Non-pigmented ciliary epithelial cell (primary cell): ENCODE data around the gene LRP1B.

Source experiments
- DNase-seq: peaks from one replicate; pipeline ENCODE4 v3.0.0-alpha.2; 2010; ENCODE audit warnings: low read depth

Gene LRP1B

GRCh38 chr2:142040556-142040955 is 90.3 kb downstream of the LRP1B start:
- no peak for DNase-seq

- no peak for DNase-seq
Measured at GRCh38 chr2:142038826-142039225, 92.0 kb downstream of the LRP1B start.

DNA sequence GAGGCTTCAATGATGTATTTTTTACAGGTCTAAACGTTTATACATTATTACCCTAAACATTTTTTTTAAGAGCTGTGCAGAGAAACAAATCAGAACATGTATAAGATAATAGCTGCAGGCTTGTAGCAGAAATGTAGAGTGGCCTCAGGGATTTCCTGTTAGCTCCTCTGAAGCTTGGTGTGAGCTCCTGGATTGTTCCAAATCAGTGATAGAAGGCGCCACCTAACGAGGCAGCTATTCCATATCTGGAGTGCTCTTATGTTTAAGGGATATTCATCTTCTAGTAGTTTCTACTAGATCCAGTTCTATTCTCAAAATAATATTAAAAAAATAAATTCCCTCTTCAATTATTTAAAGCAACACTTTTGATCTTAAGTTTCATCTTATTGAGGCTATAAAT is 93.1 kb downstream of the LRP1B start:
- DNase-seq: no peak

- DNase-seq: peak; percentile 49
Measured at GRCh38 chr2:142037066-142037465, 93.8 kb downstream of the LRP1B start.

- DNase-seq: no peak
Measured at GRCh38 chr2:142033393-142033792, 97.4 kb downstream of the LRP1B start.

DNA sequence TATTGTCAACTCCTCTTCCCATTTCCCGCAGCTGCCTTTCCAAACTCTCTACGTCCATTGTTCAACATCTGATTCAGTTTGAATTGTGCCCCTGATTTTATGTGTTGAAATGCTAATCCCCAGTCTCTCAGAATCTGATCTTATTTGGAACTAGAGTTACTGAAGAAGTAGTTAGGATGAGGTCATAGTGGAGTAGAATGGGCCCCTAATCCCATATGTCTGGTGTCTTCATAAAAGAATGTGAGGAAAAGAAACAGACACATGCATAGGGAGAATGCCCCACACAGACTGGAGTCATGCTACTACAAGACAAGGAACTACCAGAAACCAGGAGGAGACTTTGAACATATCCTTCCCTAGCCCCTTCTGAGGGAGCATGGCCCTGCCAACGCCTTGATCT is 99.2 kb downstream of the LRP1B start:
- DNase-seq: no peak

DNA sequence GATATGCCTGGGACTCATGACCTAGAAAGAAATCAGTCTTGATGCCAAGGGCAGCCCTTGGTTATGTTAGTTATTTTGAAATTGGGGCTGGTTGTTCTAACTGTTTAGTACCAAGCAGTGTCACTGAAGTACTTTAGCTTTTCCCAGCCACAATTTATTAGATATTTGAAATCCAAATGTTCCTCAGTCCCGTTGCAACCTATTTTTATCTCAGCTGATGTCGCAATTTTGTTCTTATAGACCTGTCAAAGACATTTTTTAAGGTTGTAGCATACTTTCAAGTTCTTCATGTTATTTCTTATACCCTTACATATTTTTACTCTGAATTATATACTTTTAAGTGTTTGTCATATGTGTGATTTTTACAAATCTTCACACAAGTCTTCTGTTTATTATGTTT is 100.1 kb downstream of the LRP1B start:
- no peak for DNase-seq

- no peak for DNase-seq
Measured at GRCh38 chr2:142029974-142030373, 100.8 kb downstream of the LRP1B start.

DNA sequence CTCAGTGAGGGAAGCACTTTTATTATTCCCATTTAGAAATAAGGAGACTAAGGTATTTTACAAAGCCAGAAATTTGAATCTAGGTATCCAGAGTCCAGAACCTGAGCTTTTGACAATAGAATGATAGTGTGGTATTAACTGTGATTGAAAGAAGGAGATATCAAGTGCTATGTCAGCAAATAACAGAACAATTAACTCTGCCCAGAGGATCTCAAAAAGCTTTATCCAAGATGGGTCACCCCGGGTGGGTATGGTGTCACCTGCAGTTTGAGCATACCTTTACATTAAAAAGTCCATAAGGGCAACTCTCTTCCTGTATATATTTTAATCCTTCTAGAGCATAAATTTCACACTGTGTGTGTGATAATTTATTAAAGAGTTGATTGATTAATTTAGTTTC is 105.4 kb downstream of the LRP1B start:
- DNase-seq: no peak

DNA sequence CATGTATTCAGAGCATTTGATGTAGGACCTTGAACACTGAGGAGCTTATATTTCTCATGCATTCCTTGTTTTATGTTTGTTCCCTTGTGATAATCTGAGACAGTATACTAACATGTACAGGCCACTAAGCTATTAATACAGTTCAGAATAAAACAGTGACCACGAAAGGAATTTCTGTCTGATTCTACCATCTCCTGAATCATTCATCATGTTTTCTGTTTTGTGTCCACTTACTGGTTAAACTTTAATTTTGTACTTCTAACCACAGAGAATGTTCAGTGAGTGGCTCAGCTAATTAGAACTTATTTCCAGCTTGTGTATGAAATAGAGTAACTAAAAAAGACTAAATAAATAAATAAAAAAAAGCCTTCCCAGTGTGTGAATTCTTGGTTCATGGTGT is 110.4 kb downstream of the LRP1B start:
- no peak for DNase-seq

- no peak for DNase-seq
Measured at GRCh38 chr2:142014536-142014935, 116.3 kb downstream of the LRP1B start.

DNA sequence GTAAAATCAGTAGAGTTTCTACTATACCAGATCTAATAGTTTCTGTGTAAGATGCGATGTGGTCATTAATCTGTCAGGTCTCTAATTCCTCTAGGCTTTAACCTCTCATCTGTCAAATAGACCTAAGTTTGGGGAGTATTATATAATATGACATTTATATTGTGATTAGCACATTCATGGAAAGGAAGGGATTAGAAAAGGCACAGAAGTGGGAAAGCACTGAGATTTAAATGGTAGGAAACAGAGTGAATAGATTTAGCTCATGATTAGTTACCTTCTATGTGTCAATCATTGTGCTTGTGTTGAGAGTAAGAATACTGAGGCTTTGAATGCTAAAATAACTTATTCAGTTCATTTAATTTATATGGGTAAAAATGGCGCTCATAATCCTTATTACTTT is 118.0 kb downstream of the LRP1B start:
- DNase-seq: no peak

GRCh38 chr2:142010477-142011270 is 120.1 kb downstream of the LRP1B start:
- no peak for DNase-seq

GRCh38 chr2:142008135-142008744 is 122.6 kb downstream of the LRP1B start:
- DNase-seq: no peak

GRCh38 chr2:141994066-141994465 is 136.8 kb downstream of the LRP1B start:
- no peak for DNase-seq

DNA sequence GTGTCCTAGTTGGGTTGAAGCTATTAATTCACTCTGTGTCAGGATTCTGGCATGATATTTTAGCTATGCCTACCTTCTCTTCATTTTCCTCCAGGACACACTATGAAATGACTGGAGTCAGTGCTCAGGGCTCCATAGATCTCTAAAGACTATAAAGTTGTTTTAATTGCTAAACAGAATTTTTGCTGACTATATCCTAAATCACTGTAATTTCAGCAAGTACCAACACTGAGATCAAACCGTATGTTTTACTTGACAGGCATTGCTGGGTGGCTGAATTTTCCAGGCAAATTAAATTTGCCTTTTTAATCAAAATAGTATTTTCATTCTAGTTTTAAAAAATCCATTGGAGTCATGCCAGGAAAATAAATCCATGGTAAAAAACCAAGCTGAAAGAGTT is 138.1 kb downstream of the LRP1B start:
- DNase-seq: no peak

GRCh38 chr2:141968433-141968832 is 162.4 kb downstream of the LRP1B start:
- DNase-seq: peak; percentile 4

DNA sequence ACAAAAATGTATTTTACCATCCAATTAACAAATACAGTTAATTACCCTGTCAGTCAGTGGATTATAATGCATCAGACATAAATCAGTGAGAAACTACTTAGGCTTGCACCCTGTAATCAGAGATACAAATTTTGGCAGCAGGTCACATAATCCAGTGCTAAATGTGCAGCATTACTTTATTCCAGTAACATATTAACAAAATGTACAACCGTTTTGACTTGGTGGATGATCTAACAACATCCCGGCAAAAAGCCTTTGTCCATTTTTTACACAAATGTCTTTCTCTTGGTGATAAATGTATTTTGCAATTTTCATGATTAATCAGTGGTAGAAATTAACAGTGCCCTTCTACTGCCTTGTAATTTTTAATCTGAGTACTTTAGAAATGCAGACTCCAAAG is 162.8 kb downstream of the LRP1B start:
- no peak for DNase-seq

DNA sequence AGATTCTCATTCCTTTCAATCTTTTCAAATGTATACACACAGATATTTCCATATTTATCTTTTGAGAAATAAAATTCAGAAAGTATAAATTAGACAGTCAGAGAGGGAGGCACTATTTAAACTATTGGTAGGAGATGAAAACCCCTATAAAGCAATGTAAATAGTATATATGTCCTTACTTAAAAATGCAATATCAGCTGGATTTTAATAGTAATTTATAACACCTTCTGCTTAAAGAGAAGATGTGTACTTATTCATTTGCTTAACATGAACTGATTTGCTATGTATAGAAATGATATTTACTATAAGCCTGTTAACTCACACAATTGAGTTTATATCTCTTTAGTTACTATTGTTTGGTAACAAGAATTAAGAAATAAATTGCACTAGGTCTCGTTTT is 163.3 kb downstream of the LRP1B start:
- DNase-seq: no peak

GRCh38 chr2:141959941-141960340 is 170.9 kb downstream of the LRP1B start:
- DNase-seq: no peak

- DNase-seq: no peak
Measured at GRCh38 chr2:141959016-141959415, 171.8 kb downstream of the LRP1B start.

DNA sequence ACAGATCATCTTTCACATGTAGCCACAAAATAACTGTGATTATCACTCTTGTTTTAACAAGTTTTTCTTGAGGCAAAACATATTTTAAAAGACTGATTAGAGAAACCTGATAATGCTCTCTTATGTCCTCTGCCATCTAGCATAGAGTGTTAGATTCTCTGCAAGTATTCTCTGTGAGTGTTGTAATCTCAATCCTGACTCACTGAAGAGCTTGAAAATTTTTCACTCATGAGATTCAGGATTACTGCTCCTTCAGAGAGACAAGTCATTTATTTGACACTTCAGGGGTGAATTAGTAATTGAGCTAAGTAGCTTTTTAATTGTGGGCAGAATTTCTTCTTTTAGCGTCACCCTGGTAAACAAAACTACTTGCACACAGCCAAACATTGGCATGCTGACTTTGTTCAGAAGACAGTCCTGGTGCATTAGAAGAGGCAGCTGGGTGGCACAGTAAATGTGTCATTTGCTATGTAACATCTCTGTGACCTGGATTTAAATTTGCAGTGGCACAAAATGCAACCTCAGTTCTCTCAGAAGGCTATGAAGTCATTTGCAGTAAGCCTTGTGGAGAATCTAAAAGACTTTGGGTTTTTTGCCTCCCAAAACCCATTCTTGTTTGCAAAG is 172.9 kb downstream of the LRP1B start:
- no peak for DNase-seq

- DNase-seq: no peak
Measured at GRCh38 chr2:141957321-141957720, 173.5 kb downstream of the LRP1B start.
